Lower leg skin (tissue), 3 donors: ENCODE data around the gene KCTD13.

Experiments used
- POLR2A ChIP-seq, 2 donors: fragments of 450-650 bp; IDR thresholded peaks; one replicate each; pipeline ENCODE4 v1.6.1; 2016 to 2017; ENCODE audit warnings: antibody characterized with exemption in 2 of 2, mild to moderate bottlenecking in 1 of 2, moderate library complexity in 1 of 2
- TF ChIP-seq, protein P1 (sequence below), 3 donors: fragments of 450-650 bp; IDR thresholded peaks; one replicate each; pipeline ENCODE4 v1.5.1; 2016; ENCODE audit warnings: antibody characterized with exemption in 3 of 3, mild to moderate bottlenecking in 3 of 3, moderate library complexity in 2 of 3

DNA sequence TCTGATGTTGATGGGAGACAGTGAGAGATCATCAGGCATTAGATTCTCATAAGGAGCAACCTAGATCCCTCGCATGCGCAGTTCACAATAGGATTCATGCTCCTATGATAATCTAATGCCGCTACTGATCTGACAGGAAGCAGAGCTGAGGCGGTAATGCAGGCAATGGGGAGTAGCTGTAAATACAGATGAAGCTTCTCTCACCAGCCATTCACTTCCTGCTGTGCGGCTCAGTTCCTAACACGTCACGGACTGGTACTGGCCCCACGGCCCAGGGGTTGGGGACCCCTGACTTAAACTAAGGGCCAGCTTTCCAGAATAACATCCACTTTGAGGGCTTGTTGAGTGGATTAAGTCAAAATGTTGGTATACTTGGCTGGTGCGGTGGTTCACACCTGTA lies 33.3 kb upstream of the KCTD13 start:
- no peak for TF ChIP-seq POLR2A (IDR thresholded peaks at IDR 0.05)
- TF ChIP-seq, protein P1, sequence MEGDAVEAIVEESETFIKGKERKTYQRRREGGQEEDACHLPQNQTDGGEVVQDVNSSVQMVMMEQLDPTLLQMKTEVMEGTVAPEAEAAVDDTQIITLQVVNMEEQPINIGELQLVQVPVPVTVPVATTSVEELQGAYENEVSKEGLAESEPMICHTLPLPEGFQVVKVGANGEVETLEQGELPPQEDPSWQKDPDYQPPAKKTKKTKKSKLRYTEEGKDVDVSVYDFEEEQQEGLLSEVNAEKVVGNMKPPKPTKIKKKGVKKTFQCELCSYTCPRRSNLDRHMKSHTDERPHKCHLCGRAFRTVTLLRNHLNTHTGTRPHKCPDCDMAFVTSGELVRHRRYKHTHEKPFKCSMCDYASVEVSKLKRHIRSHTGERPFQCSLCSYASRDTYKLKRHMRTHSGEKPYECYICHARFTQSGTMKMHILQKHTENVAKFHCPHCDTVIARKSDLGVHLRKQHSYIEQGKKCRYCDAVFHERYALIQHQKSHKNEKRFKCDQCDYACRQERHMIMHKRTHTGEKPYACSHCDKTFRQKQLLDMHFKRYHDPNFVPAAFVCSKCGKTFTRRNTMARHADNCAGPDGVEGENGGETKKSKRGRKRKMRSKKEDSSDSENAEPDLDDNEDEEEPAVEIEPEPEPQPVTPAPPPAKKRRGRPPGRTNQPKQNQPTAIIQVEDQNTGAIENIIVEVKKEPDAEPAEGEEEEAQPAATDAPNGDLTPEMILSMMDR (IDR thresholded peaks at IDR 0.05): no peak
